H1 (cell line): ENCODE data around the gene FCAMR. TPM values are rescaled to one million over a fixed set of nuclear protein-coding genes. Genes with fewer than 3 reads are reported as not detected.

Experiments used
- CTCF ChIA-PET: fragments of 300-600 bp; sonication (Branson Sonifier 250); formaldehyde crosslinking; loops from one replicate; lab custom pipeline; 2021; ENCODE audit not compliant: partially characterized antibody; lab: Charles Lee
- POLR2A ChIA-PET: fragments of 300-600 bp; sonication (Branson Sonifier 250); formaldehyde crosslinking; loops from one replicate; lab custom pipeline; 2021; ENCODE audit warnings: inconsistent platforms; ENCODE audit not compliant: partially characterized antibody; lab: Charles Lee
- DNase-seq, 2 experiments: peaks; one replicate each; pipeline versions ENCODE4 v3.0.0 to v3.0.0-alpha.2; 2010 to 2022; ENCODE audit warnings: low spot score in 2 of 2, low read depth in 1 of 2, mixed read lengths in 1 of 2
- FAIRE-seq: peaks from 2 replicates; lab custom pipeline; 2011; peaks lifted over from hg19 to GRCh38; lab: Jason Lieb, UNC
- H2AFZ ChIP-seq: 2 replicates; pipeline ENCODE4 v1.8.1; 2012; ENCODE audit warnings: low read length, inconsistent platforms
- H2AK5ac ChIP-seq: 2 replicates; pipeline ENCODE4 v1.6.1; 2013; ENCODE audit warnings: low read depth, low read length
- H2BK120ac ChIP-seq: replicated peaks from 2 replicates; pipeline ENCODE3; 2013; ENCODE audit warnings: low read depth, low read length, inconsistent platforms
- H2BK12ac ChIP-seq: 2 replicates; pipeline ENCODE4 v1.6.1; 2013; ENCODE audit warnings: low read depth, low read length
- H2BK15ac ChIP-seq: 2 replicates; pipeline ENCODE4 v1.6.1; 2013; ENCODE audit warnings: low read length
- H2BK20ac ChIP-seq: 2 replicates; pipeline ENCODE4 v1.6.1; 2013; ENCODE audit warnings: low read length
- H2BK5ac ChIP-seq: 2 replicates; pipeline ENCODE4 v1.6.1; 2013; ENCODE audit warnings: low read depth, low read length
- H3K14ac ChIP-seq: 2 replicates; pipeline ENCODE4 v1.6.1; 2013; ENCODE audit warnings: inconsistent platforms; ENCODE audit not compliant: insufficient read length
- H3K18ac ChIP-seq: 2 replicates; pipeline ENCODE4 v1.6.1; 2013; ENCODE audit warnings: low read length; ENCODE audit errors: extremely low read depth
- H3K23ac ChIP-seq: 2 replicates; pipeline ENCODE4 v1.6.1; 2013; ENCODE audit warnings: inconsistent platforms; ENCODE audit not compliant: insufficient read length
- H3K23me2 ChIP-seq: 2 replicates; pipeline ENCODE4 v1.6.1; 2013; ENCODE audit warnings: low read depth, low read length
- H3K27ac ChIP-seq: 2 replicates; pipeline ENCODE4 v1.6.1; 2011; ENCODE audit warnings: low read depth, low read length, inconsistent platforms
- H3K27me3 ChIP-seq, 4 experiments: replicated peaks in 1 of 4; 1 replicate in 1 of 4; 2 replicates in 3 of 4; pipeline versions ENCODE4 v1.6.1 to v1.8.1; 2011 to 2013; ENCODE audit warnings: low read length in 3 of 4, mild to moderate bottlenecking in 3 of 4, inconsistent platforms in 2 of 4, mixed read lengths in 2 of 4, moderate library complexity in 1 of 4; ENCODE audit not compliant: control insufficient read depth in 3 of 4, insufficient read depth in 3 of 4; ENCODE audit errors: extremely low read depth in 1 of 4
- H3K36me3 ChIP-seq, 4 experiments: 2 replicates each; pipeline versions ENCODE4 v1.6.1 to v1.8.1; 2011 to 2013; ENCODE audit warnings: mild to moderate bottlenecking in 4 of 4, low read length in 3 of 4, moderate library complexity in 2 of 4, control low read depth in 1 of 4, inconsistent platforms in 1 of 4; ENCODE audit not compliant: insufficient read depth in 4 of 4, control insufficient read depth in 2 of 4
- H3K4ac ChIP-seq: replicated peaks from 2 replicates; pipeline ENCODE3; 2013; ENCODE audit warnings: low read length, low read depth, mixed read lengths, inconsistent platforms; ENCODE audit not compliant: insufficient read length
- H3K4me1 ChIP-seq, 4 experiments: replicated peaks in 1 of 4; 1 replicate in 1 of 4; 2 replicates in 3 of 4; pipeline versions ENCODE4 v1.6.1 to v1.8.1; 2011 to 2013; ENCODE audit warnings: low read length in 3 of 4, inconsistent platforms in 2 of 4, mixed read lengths in 1 of 4; ENCODE audit not compliant: insufficient read depth in 4 of 4, control insufficient read depth in 3 of 4
- H3K4me2 ChIP-seq, 2 experiments: 2 replicates each; pipeline versions ENCODE4 v1.6.1 to v1.8.1; 2011 to 2013; ENCODE audit warnings: low read depth in 2 of 2, low read length in 2 of 2, control low read depth in 1 of 2, inconsistent platforms in 1 of 2, mild to moderate bottlenecking in 1 of 2; ENCODE audit not compliant: insufficient read depth in 1 of 2
- H3K4me3 ChIP-seq, 4 experiments: fragments of 200-600, 300-600 bp in 1 of 4; sonication (generic), shearing (Covaris generic), sonication (Bioruptor Twin) in 1 of 4; 2 replicates each; pipeline versions ENCODE4 v1.5.1 to v1.8.1; 2011 to 2016; ENCODE audit warnings: low read length in 4 of 4, low read depth in 3 of 4, control low read depth in 2 of 4, inconsistent platforms in 2 of 4, mild to moderate bottlenecking in 2 of 4, mixed read lengths in 1 of 4, moderate library complexity in 1 of 4; ENCODE audit not compliant: insufficient read depth in 2 of 4; ENCODE audit errors: extremely low read depth in 1 of 4
- H3K56ac ChIP-seq: replicated peaks from 2 replicates; pipeline ENCODE3; 2013; ENCODE audit warnings: low read depth, mild to moderate bottlenecking, mixed read lengths, low read length, inconsistent platforms; ENCODE audit not compliant: insufficient read length
- H3K79me1 ChIP-seq: 2 replicates; pipeline ENCODE4 v1.6.1; 2013; ENCODE audit warnings: low read depth, low read length, control low read depth
- H3K79me2 ChIP-seq, 2 experiments: 2 replicates each; pipeline versions ENCODE4 v1.6.1 to v1.8.1; 2012 to 2013; ENCODE audit warnings: low read length in 2 of 2, mild to moderate bottlenecking in 2 of 2, inconsistent platforms in 1 of 2; ENCODE audit not compliant: insufficient read depth in 2 of 2, control insufficient read depth in 1 of 2
- H3K9ac ChIP-seq, 4 experiments: replicated peaks in 1 of 4; 1 replicate in 1 of 4; 2 replicates in 3 of 4; pipeline versions ENCODE4 v1.6.1 to v1.8.1; 2011 to 2013; ENCODE audit warnings: low read depth in 3 of 4, low read length in 3 of 4, control low read depth in 2 of 4, mild to moderate bottlenecking in 2 of 4, moderate library complexity in 2 of 4, inconsistent platforms in 1 of 4; ENCODE audit errors: extremely low read depth in 1 of 4
- H3K9me3 ChIP-seq, 2 experiments: 2 replicates each; pipeline versions ENCODE4 v1.6.1 to v1.8.1; 2012 to 2013; ENCODE audit warnings: mild to moderate bottlenecking in 2 of 2, moderate library complexity in 2 of 2, control low read depth in 1 of 2, inconsistent platforms in 1 of 2, low read depth in 1 of 2, low read length in 1 of 2, mixed read lengths in 1 of 2; ENCODE audit not compliant: insufficient read depth in 2 of 2
- H4K20me1 ChIP-seq, 2 experiments: replicated peaks in 1 of 2; 2 replicates each; pipeline versions ENCODE3 to v1.8.1; 2011 to 2013; ENCODE audit warnings: inconsistent platforms in 2 of 2, low read length in 2 of 2, mild to moderate bottlenecking in 1 of 2; ENCODE audit not compliant: insufficient read depth in 2 of 2, control insufficient read depth in 1 of 2
- H4K5ac ChIP-seq: 2 replicates; pipeline ENCODE4 v1.6.1; 2013; ENCODE audit warnings: low read length, low read depth, mixed read lengths, inconsistent platforms; ENCODE audit not compliant: insufficient read length
- H4K8ac ChIP-seq: 2 replicates; pipeline ENCODE4 v1.8.0; 2013; ENCODE audit warnings: mild to moderate bottlenecking, moderate library complexity, low read length, inconsistent platforms; ENCODE audit not compliant: insufficient read depth; ENCODE audit errors: extremely low read depth
- H4K91ac ChIP-seq: replicated peaks from 2 replicates; pipeline ENCODE3; 2013; ENCODE audit warnings: low read length, mixed read lengths, inconsistent platforms; ENCODE audit not compliant: insufficient read length
- RBBP5 ChIP-seq: IDR thresholded peaks from 2 replicates; pipeline ENCODE4 v1.7.1; 2012; ENCODE audit warnings: low read depth, mild to moderate bottlenecking, inconsistent platforms, low read length, moderate library complexity, borderline replicate concordance
- SP1 ChIP-seq: IDR thresholded peaks from 2 replicates; pipeline ENCODE4 v1.6.1; 2011; ENCODE audit warnings: low read depth, low read length
- SUZ12 ChIP-seq: fragments of 200-600 bp; sonication (generic); IDR thresholded peaks from 2 replicates; pipeline ENCODE4 v1.6.1; 2012; ENCODE audit warnings: mild to moderate bottlenecking, inconsistent platforms, low read length, moderate library complexity, mixed read lengths
- WGBS, 2 experiments: shearing (Covaris generic) in 1 of 2; methylation state at CpG; one replicate each; pipeline versions ENCODE4 v1.1.6 to v1.1.7; 2013 to 2015; ENCODE audit warnings: low lambda C conversion rate in 2 of 2, mixed read lengths in 2 of 2, inconsistent platforms in 1 of 2, low coverage in 1 of 2, missing lambda C conversion rate in 1 of 2; ENCODE audit not compliant: insufficient replicate concordance in 2 of 2, insufficient coverage in 1 of 2, insufficient read length in 1 of 2; ENCODE audit errors: extremely low coverage in 1 of 2, missing lambda C conversion rate in 1 of 2; 5-methylcytosine and 5-hydroxymethylcytosine counted together
- polyA plus RNA-seq, 7 experiments: library from polyadenylated mRNA; depleted of rRNA in 3 of 7; stranded (reverse) in 5 of 7; unstranded in 2 of 7; fragments of >200 nt in 5 of 7; fragments of 200-250 nt in 2 of 7; gene quantifications; 1 replicate in 5 of 7; 2 replicates in 1 of 7; 4 replicates in 1 of 7; pipeline versions ENCODE4 v1.2.1 to v1.2.3, GENCODE V29; 2011 to 2013; ENCODE audit warnings: missing spikeins in 2 of 7, mixed read lengths in 2 of 7
- total RNA-seq: library from RNA; stranded (reverse); fragmentation: NEBNext Ultra II Directional; extraction: Animal tissue kit (Norgen Biotek cat#: 25700); gene quantifications from 2 replicates; pipeline ENCODE4 v1.2.1, GENCODE V29; 2021

The FCAMR gene
- total and polyA plus RNA-seq, 2 of the 8 experiments (the other 6 are each of a cell fraction or from before 2014, with no cell fraction given): not detected

DNA sequence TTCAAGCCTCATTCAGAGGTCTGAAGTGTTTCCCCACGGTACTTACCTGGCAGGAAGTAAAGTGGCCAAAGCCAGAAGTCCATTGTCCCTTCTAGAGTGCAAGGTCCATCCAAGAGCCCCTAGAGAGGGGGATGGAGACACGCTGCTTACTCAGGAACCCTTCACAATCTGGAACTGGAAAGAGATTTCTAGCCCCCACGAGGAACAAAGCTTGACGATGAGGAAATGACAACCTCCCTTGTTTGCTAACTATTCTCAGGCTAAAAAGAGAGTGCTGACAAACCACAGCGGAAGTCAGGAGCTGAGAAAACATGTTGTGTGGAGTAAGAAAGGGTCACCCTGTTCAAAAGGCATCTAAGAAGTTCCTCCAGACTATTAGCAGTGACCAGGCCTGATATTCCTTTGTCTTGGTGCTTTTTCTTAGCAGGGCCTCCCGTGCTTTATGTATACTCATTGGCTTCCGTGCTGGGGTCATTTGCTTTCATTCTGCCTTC lies 48.4 kb downstream of the FCAMR start, which contains the start of gene FCMR:
Gene FCMR, minus strand, starts transcription at position 170 of the 494 bp plus-strand sequence. Its CDS starts 87 bp downstream, at position 83.
- Histone ChIP-seq H2AFZ (no peak within 1 kb of the TSS), H3K4me1 (no peaks in the 10 kb centered on the region), H3K14ac (no peak within 1 kb of the TSS), H4K20me1 (peaks cover 0 to 11% of the 10 kb centered on the region in 2 experiments), H3K4me3 (no peak within 1 kb of the TSS), H4K5ac (no peak within 1 kb of the TSS), H3K4me2 (no peak within 1 kb of the TSS), H3K4ac (no peak within 1 kb of the TSS), H2BK15ac (no peak within 1 kb of the TSS), H2BK120ac (no peak within 1 kb of the TSS), H3K18ac (no peak within 1 kb of the TSS), H2BK12ac (no peak within 1 kb of the TSS; the same call in 1 of the 2 replicates), H3K27ac (no peak within 1 kb of the TSS), H2BK5ac (no peak within 1 kb of the TSS), H3K79me1 (0 out of 2 replicates have a peak, but pooled peaks cover 2% of the 10 kb centered on the region), H3K9me3 (no peaks in the 10 kb centered on the region; a peak in 1 of 4 replicates), H3K23ac (no peak within 1 kb of the TSS), H2BK20ac (no peak within 1 kb of the TSS), H3K9ac (no peak within 1 kb of the TSS), H2AK5ac (no peak within 1 kb of the TSS), H4K91ac (no peak within 1 kb of the TSS), H3K79me2 (no peaks in the 10 kb centered on the region), H4K8ac (no peak within 1 kb of the TSS), H3K23me2 (peaks cover 12% of the 10 kb centered on the region), H3K56ac (no peak within 1 kb of the TSS), H3K27me3 (peaks cover 0 to 2% (median 0%) of the 10 kb centered on the region in 4 experiments; a peak in 1 of 7 replicates), H3K36me3 (peaks cover 0 to 5% (median 0%) of the 10 kb centered on the region in 4 experiments; a peak in 1 of 8 replicates)
- FAIRE-seq (no peak), DNase-seq (no peak)
- TF ChIP-seq RBBP5: no peak
- TF ChIP-seq SP1: no peak
- TF ChIP-seq SUZ12: no peak
- ChIA-PET CTCF (interaction anchor here (1.1 to 12.9 kb wide), 13 partner anchors 8 to 288 kb away, joined by 3 to 180 read pairs (median 5); partner anchors contain the start of gene IL20), POLR2A (no interaction called here)
- 91% methylated on average over 7 of the region's 7 CpGs; no CpG with 5 or more reads in 1 of the 2 experiments for WGBS, 2 experiments
